ENCODE data around the gene METTL27.

METTL27 gene

GRCh38 chr7:73830681-73831583 is 11.4 kb downstream of the METTL27 start, which contains the start of gene CLDN4:
Gene CLDN4, plus strand, starts transcription at chr7:73830996. Its CDS starts 206 bp downstream, at chr7:73831202.
- no peak for DNase-seq (ENCODE audit: low read depth)
- TF ChIP-seq CTCF (IDR thresholded peaks at IDR 0.05; ENCODE audit: control insufficient read depth, insufficient read depth, low read depth, low read length, missing control alignments) = no peak
- H3K4me3 ChIP-seq (ENCODE audit: control insufficient read depth, low read depth, low read length) = no peak within 1 kb of the TSS

GRCh38 chr7:73829921-73830680 is 12.2 kb downstream of the METTL27 start:
- H3K4me3 ChIP-seq (ENCODE audit: control insufficient read depth, low read depth, low read length) = no peak overlapping the region
- no peak for DNase-seq (ENCODE audit: low read depth)
- TF ChIP-seq CTCF (IDR thresholded peaks at IDR 0.05; ENCODE audit: control insufficient read depth, insufficient read depth, low read depth, low read length, missing control alignments) = no peak

GRCh38 chr7:73829505-73829904 is 12.8 kb downstream of the METTL27 start:
- TF ChIP-seq CTCF (IDR thresholded peaks at IDR 0.05; ENCODE audit: control insufficient read depth, insufficient read depth, low read depth, low read length, missing control alignments) = no peak
- no peak overlapping the region for H3K4me3 ChIP-seq (ENCODE audit: control insufficient read depth, low read depth, low read length)
- no peak for DNase-seq (ENCODE audit: low read depth)

GRCh38 chr7:73828972-73829371 is 13.3 kb downstream of the METTL27 start:
- H3K4me3 ChIP-seq (ENCODE audit: control insufficient read depth, low read depth, low read length) = no peak overlapping the region
- DNase-seq (ENCODE audit: low read depth) = no peak
- no peak for TF ChIP-seq CTCF (IDR thresholded peaks at IDR 0.05; ENCODE audit: control insufficient read depth, insufficient read depth, low read depth, low read length, missing control alignments)

- DNase-seq (ENCODE audit: low read depth) = no peak
- H3K4me3 ChIP-seq (ENCODE audit: control insufficient read depth, low read depth, low read length) = no peak overlapping the region
- no peak for TF ChIP-seq CTCF (IDR thresholded peaks at IDR 0.05; ENCODE audit: control insufficient read depth, insufficient read depth, low read depth, low read length, missing control alignments)
Observed at GRCh38 chr7:73828107-73828803, 14.1 kb downstream of the METTL27 start.

GRCh38 chr7:73827567-73828106 is 14.7 kb downstream of the METTL27 start:
- no peak for TF ChIP-seq CTCF (IDR thresholded peaks at IDR 0.05; ENCODE audit: control insufficient read depth, insufficient read depth, low read depth, low read length, missing control alignments)
- no peak for DNase-seq (ENCODE audit: low read depth)
- H3K4me3 ChIP-seq (ENCODE audit: control insufficient read depth, low read depth, low read length) = no peak overlapping the region

Measured in AG09309 (cell line).